Immature natural killer cell (primary cell): ENCODE data around the gene PCF11. TPM values are rescaled to one million over a fixed set of nuclear protein-coding genes. Genes with fewer than 3 reads are reported as not detected.
"Not testable (repeated sequence)": the region's sequence is repeated elsewhere in the genome, so short reads cannot be mapped to it uniquely, and the experiment has no call there.

Experiments used
- DNase-seq, 3 donors: peaks; one replicate each; pipeline ENCODE4 v3.0.0; 2022; ENCODE audit warnings: mixed read lengths in 1 of 3
- H3K27ac Mint-ChIP-seq, 6 donors: one replicate each; pipeline ENCODE4 v1.8.0; 2020; ENCODE audit warnings: mixed read lengths in 6 of 6, mild to moderate bottlenecking in 5 of 6, inconsistent platforms in 4 of 6, moderate library complexity in 3 of 6
- H3K27me3 Mint-ChIP-seq, 3 donors: one replicate each; pipeline ENCODE4 v1.8.0; 2020 to 2021; ENCODE audit warnings: low read depth in 3 of 3, mild to moderate bottlenecking in 3 of 3, mixed read lengths in 3 of 3, moderate library complexity in 3 of 3, inconsistent platforms in 1 of 3
- H3K36me3 Mint-ChIP-seq, 3 donors: one replicate each; pipeline ENCODE4 v1.8.0; 2020; ENCODE audit warnings: mixed read lengths in 3 of 3, inconsistent platforms in 2 of 3, mild to moderate bottlenecking in 2 of 3
- H3K4me1 Mint-ChIP-seq, 2 donors: one replicate each; pipeline ENCODE4 v1.8.0; 2020; ENCODE audit warnings: inconsistent platforms in 2 of 2, mild to moderate bottlenecking in 2 of 2, mixed read lengths in 2 of 2, moderate library complexity in 1 of 2
- H3K4me3 Mint-ChIP-seq, 5 donors: one replicate each; pipeline ENCODE4 v1.8.0; 2020; ENCODE audit warnings: mild to moderate bottlenecking in 5 of 5, mixed read lengths in 5 of 5, inconsistent platforms in 3 of 5, moderate library complexity in 3 of 5
- H3K9me3 Mint-ChIP-seq, 6 donors: one replicate each; pipeline ENCODE4 v1.8.0; 2020; ENCODE audit warnings: mild to moderate bottlenecking in 6 of 6, mixed read lengths in 6 of 6, inconsistent platforms in 4 of 6, moderate library complexity in 3 of 6
- polyA plus RNA-seq, 3 donors: library from polyadenylated mRNA; unstranded; fragments of 300-500 nt; fragmentation: Illumina TruSeq; gene quantifications; one replicate each; pipeline ENCODE4 v1.2.3, GENCODE V29; 2021

The PCF11 gene
- polyA plus RNA-seq, 3 donors from 2014 or later = 10.2 to 36.5 (median 11.4) TPM

DNA sequence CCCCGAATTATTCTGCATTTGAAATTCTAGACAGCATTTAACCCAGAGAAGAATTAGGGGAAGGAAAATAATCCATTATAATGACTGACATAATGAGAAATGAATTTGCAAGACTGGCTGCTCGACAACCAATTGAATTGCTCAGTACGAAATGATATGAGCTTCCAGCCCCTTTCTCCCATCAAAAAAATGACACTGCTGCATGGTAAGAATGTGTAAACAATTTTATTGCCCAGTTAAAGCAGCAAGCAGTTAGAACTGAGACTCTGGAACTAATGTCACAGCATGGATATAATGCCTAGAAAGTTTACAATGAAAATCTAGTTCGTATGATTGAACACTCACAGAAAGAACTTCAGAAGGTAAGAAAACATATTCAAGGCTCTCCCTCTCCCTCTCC is 24.7 kb upstream of the PCF11 start:
- Mint-ChIP-seq H3K4me3 (no peak overlapping the region), H3K27ac (no peak overlapping the region)

DNA sequence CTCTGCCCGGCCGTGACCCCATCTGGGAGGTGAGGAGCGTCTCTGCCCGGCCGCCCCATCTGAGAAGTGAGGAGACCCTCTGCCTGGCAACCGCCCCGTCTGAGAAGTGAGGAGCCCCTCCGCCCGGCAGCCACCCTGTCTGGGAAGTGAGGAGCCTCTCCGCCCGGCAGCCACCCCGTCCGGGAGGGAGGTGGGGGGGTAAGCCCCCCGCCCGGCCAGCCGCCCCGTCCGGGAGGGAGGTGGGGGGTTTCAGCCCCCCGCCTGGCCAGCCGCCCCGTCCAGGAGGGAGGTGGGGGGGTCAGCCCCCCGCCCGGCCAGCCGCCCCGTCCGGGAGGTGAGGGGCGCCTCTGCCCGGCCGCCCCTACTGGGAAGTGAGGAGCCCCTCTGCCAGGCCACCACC is 23.7 kb upstream of the PCF11 start:
- not testable (repeated sequence) for DNase-seq, H3K27ac Mint-ChIP-seq, H3K36me3 Mint-ChIP-seq, H3K4me3 Mint-ChIP-seq, H3K4me1 Mint-ChIP-seq, H3K27me3 Mint-ChIP-seq, H3K9me3 Mint-ChIP-seq

More for the DNA sequence above, 24.7 kb upstream of the PCF11 start:
- no peak for DNase-seq
- Mint-ChIP-seq H3K4me1 (no peaks in the 10 kb centered on the region), H3K9me3 (no peaks in the 10 kb centered on the region), H3K27me3 (peaks cover 0 to 4% (median 0%) of the 10 kb centered on the region in 3 donors), H3K36me3 (no peaks in the 10 kb centered on the region)

- Mint-ChIP-seq H3K27me3 (peaks cover 0 to 2% (median 1%) of the 10 kb centered on the region in 3 donors), H3K27ac (no peak overlapping the region), H3K4me1 (no peaks in the 10 kb centered on the region), H3K4me3 (no peak overlapping the region), H3K36me3 (no peaks in the 10 kb centered on the region), H3K9me3 (no peaks in the 10 kb centered on the region)
- no peak for DNase-seq
Observed at GRCh38 chr11:83139310-83139709, 17.6 kb upstream of the PCF11 start.

DNA sequence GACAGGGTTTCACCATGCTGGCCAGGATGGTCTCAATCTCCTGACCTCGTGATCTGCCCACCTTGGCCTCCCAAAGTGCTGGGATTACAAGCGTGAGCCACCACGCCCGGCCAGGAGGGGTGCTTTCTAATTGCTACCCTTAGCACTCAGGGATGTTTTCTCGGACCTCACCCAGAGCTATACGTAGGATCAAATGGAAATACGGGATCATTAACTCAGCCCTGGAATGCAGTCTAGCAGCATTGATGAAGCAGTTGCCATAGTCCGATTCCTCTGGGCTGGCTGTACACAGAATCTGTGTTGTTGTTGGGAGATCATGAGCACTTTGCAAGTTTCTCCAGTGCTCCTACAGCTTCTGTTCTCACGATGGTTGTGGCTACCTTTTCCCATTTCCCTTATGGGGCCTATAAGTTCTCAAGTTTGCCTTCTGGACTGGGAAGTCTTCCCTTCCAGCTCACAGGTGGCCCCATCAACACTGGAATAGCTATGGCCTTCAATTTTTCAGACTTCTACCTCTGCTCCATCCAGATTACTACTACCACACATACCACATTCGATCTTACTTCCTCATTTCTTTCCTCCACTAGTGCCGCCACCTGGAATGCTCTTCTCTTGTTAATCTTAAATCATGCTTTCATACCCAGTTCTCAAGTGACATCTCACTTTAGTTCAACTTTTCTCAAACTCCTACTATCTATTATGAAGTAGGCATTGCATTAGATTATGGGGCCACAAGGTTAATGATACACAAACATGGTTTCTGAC is 16.1 kb upstream of the PCF11 start:
- H3K27me3 Mint-ChIP-seq = peaks cover 0 to 2% (median 1%) of the 10 kb centered on the region in 3 donors
- no peak for DNase-seq
- no peak overlapping the region for H3K4me3 Mint-ChIP-seq
- H3K4me1 Mint-ChIP-seq = no peaks in the 10 kb centered on the region
- no peak overlapping the region for H3K27ac Mint-ChIP-seq
- H3K9me3 Mint-ChIP-seq = no peaks in the 10 kb centered on the region
- H3K36me3 Mint-ChIP-seq = no peaks in the 10 kb centered on the region

DNA sequence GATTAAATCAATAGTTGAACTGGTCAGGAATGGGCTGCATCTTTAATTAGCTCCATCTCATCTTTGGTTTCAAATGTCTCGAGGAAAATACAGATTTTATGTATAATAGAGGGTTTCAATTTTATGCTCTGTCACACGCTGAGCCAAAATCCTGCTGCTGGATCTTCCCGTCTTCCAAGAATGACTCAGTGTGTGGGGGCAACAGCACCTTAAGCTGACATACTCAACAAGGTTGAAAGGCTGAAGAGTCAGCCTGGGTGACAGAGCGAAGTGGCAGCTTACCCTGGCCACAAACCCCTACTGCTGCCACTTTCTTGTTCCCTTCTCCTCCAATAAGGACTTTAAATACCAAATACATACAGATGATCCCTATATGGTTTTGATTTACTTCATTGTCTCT is 9.0 kb upstream of the PCF11 start:
- no peaks in the 10 kb centered on the region for H3K36me3 Mint-ChIP-seq
- no peaks in the 10 kb centered on the region for H3K4me1 Mint-ChIP-seq
- no peaks in the 10 kb centered on the region for H3K9me3 Mint-ChIP-seq
- no peak for DNase-seq
- H3K27ac Mint-ChIP-seq = no peak overlapping the region
- no peak overlapping the region for H3K4me3 Mint-ChIP-seq
- peaks cover 0 to 2% (median 0%) of the 10 kb centered on the region in 3 donors for H3K27me3 Mint-ChIP-seq

- Mint-ChIP-seq H3K27ac (no peak overlapping the region), H3K36me3 (no peaks in the 10 kb centered on the region), H3K4me1 (peaks cover 3 to 4% of the 10 kb centered on the region in 2 donors), H3K4me3 (no peak overlapping the region), H3K27me3 (peaks cover 0 to 2% (median 0%) of the 10 kb centered on the region in 3 donors), H3K9me3 (no peaks in the 10 kb centered on the region)
- DNase-seq = no peak
Observed at GRCh38 chr11:83150450-83150849, 6.5 kb upstream of the PCF11 start.

DNA sequence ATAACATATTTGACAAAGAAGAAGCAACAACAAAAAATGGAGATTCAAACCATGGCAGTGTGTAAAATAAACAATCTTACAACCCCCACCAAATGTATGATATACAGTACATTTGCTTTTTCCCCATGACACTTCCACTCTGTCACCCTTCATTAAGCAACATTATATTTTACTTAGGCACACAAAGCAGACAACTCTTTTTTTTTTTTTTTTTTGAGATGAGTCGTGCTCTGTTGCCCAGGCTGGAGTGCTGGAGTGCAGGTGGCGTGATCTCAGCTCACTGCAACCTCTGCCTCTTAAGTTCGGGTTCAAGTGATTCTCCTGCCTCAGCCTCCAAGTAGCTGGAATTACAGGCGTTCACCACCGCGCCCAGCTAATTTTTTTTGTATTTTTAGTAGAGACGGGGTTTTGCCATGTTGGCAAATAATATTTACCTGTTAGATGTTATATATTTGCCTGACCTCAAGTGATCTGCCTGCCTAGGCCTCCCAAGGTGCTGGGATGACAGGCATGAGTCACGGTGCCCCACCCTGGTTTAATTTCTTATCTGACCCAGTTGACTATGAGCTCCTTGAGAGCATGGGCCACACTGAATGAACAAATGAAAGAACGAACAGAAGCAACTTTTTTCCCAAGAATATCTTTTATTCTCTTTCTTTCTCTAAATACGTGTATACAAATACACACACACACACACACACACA is 5.5 kb upstream of the PCF11 start:
- no peak for DNase-seq
- no peak overlapping the region for H3K27ac Mint-ChIP-seq
- H3K4me1 Mint-ChIP-seq = peaks cover 9 to 11% of the 10 kb centered on the region in 2 donors
- peaks cover 2 to 4% (median 2%) of the 10 kb centered on the region in 3 donors for H3K27me3 Mint-ChIP-seq
- H3K4me3 Mint-ChIP-seq = no peak overlapping the region
- H3K9me3 Mint-ChIP-seq = no peaks in the 10 kb centered on the region
- H3K36me3 Mint-ChIP-seq = no peaks in the 10 kb centered on the region

DNA sequence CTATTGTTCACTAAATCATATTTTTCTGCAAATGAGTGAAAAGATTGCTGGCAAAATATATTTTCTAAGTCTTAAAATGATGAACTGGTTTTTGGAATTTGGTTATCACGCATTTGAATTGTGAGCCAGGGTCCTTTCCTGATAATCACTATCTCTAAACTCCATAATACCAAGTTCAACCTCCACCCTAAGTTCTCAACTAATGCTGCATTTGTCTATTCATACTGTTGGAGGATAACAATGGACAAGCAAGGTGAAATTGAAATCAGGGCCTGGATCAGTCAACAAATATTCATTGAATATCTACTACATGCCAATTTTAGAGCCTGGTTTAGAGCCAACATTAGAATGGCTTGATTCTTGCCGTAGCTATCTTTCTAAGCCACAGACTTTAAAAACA is 4.7 kb upstream of the PCF11 start:
- Mint-ChIP-seq H3K9me3 (no peaks in the 10 kb centered on the region), H3K27ac (no peak overlapping the region), H3K36me3 (peaks cover 0 to 3% (median 0%) of the 10 kb centered on the region in 3 donors), H3K27me3 (peaks cover 10 to 12% (median 10%) of the 10 kb centered on the region in 3 donors), H3K4me3 (no peak overlapping the region), H3K4me1 (peaks cover 9 to 11% of the 10 kb centered on the region in 2 donors)
- no peak for DNase-seq

DNA sequence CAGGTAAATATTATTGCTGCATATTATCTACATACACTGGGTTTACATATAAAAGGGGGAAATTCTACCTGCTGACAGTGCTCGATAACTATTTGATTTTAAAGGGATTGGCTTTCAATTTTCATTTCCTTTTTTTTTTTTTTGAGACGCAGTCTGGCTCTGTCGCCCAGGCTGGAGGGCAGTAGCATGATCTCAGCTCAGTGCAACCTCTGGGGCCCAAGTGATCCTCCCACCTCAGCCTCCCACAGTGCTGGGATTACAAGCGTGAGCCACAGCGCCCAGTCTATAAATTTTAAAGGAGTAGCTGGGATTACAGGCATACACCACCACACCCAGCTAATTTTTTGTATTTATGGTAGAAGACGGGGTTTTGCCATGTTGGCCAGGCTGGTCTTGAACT is 3.2 kb upstream of the PCF11 start:
- DNase-seq = no peak
- H3K9me3 Mint-ChIP-seq = no peaks in the 10 kb centered on the region
- peaks cover 15 to 23% (median 20%) of the 10 kb centered on the region in 3 donors for H3K27me3 Mint-ChIP-seq
- peaks cover 0 to 3% (median 0%) of the 10 kb centered on the region in 3 donors for H3K36me3 Mint-ChIP-seq
- no peak overlapping the region for H3K27ac Mint-ChIP-seq
- H3K4me3 Mint-ChIP-seq = no peak overlapping the region
- peaks cover 12 to 17% of the 10 kb centered on the region in 2 donors for H3K4me1 Mint-ChIP-seq

- H3K9me3 Mint-ChIP-seq = no peaks in the 10 kb centered on the region
- peak in 2 of 3 donors; percentile 98 to 99 for DNase-seq
- H3K36me3 Mint-ChIP-seq = peaks cover 0 to 8% (median 5%) of the 10 kb centered on the region in 3 donors
- H3K4me3 Mint-ChIP-seq = peak overlapping the region; percentile 99 to 100 (median 100)
- H3K4me1 Mint-ChIP-seq = peaks cover 37 to 43% of the 10 kb centered on the region in 2 donors
- peaks cover 23 to 29% (median 23%) of the 10 kb centered on the region in 3 donors for H3K27me3 Mint-ChIP-seq
- H3K27ac Mint-ChIP-seq = peak overlapping the region; percentile 97 to 100 (median 100)
Observed at GRCh38 chr11:83156144-83156995, 561 bp upstream of the PCF11 start.

GRCh38 chr11:83157594-83158356 is 844 bp downstream of the PCF11 start:
- H3K4me3 Mint-ChIP-seq = peak overlapping the region; percentile 99 to 100 (median 100)
- H3K27me3 Mint-ChIP-seq = peaks cover 23 to 30% (median 24%) of the 10 kb centered on the region in 3 donors
- no peaks in the 10 kb centered on the region for H3K9me3 Mint-ChIP-seq
- peaks cover 51 to 57% of the 10 kb centered on the region in 2 donors for H3K4me1 Mint-ChIP-seq
- H3K36me3 Mint-ChIP-seq = peaks cover 0 to 8% (median 5%) of the 10 kb centered on the region in 3 donors
- peak; percentile 53 to 55 (median 54) for DNase-seq
- H3K27ac Mint-ChIP-seq = peak overlapping the region; percentile 97 to 100 (median 100)

DNA sequence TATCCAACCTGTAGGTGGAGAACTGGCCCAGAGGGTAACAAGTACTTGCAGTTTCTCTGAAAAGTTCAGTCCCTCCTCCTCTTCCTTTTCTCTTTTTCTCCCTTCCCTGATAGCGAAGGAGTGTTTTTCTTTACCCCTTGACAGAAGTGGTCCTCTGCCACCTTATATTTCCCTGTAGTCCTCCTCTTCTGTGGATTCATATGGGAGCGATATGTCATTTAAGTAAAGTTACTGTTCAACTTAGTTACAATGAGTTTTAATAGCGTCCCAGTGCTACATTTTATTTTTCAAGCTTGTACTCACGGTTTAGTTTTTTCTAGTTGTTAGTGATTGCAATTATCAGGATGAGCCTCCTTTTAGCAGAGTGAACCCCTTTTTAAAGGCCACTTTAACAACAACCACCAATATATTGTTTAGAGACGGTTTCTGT is 1.4 kb downstream of the PCF11 start:
- H3K9me3 Mint-ChIP-seq = no peaks in the 10 kb centered on the region
- peak overlapping the region; percentile 99 to 100 (median 100) for H3K4me3 Mint-ChIP-seq
- peaks cover 0 to 8% (median 5%) of the 10 kb centered on the region in 3 donors for H3K36me3 Mint-ChIP-seq
- H3K27me3 Mint-ChIP-seq = peaks cover 23 to 33% (median 25%) of the 10 kb centered on the region in 3 donors
- peaks cover 54 to 63% of the 10 kb centered on the region in 2 donors for H3K4me1 Mint-ChIP-seq
- no peak for DNase-seq
- peak overlapping the region; percentile 97 to 100 (median 100) for H3K27ac Mint-ChIP-seq
